Fibroblast of pulmonary artery (primary cell): Measurements from ENCODE around the gene FAM83F.

Experiments
- DNase-seq: peaks from one replicate; pipeline ENCODE4 v3.0.0-alpha.2; 2010; ENCODE audit warnings: low read depth
- H3K4me3 ChIP-seq: replicated peaks from 2 replicates; pipeline ENCODE4 v1.5.1; 2011; ENCODE audit warnings: low read depth, mild to moderate bottlenecking, control low read depth, low read length, moderate library complexity
- TF ChIP-seq, protein P1 (sequence below): IDR thresholded peaks from 2 replicates; pipeline ENCODE4 v1.5.1; 2011; ENCODE audit warnings: mild to moderate bottlenecking, control low read depth, low read length, inconsistent platforms; ENCODE audit errors: missing control alignments

The FAM83F gene

DNA sequence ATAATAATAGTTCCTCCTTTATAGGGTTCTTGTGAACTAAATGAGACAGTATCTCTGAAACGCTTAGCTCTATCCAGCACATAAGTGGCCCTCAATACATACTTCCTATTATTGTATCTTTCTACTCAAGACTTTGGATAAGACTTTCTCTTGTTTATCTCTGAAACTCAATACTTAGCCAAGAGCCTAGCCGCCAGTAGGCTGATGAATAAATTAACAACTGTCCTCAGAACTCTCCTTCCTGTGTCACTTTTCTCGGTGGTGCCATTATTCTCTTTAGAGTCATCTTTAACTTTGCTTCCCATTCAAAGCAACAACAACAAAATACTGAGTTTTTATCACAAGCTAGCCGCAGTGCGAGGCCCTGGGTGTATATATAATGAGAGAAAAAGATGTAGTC, 86.9 kb downstream of the FAM83F start:
- no peak overlapping the region for H3K4me3 ChIP-seq
- TF ChIP-seq, protein P1, sequence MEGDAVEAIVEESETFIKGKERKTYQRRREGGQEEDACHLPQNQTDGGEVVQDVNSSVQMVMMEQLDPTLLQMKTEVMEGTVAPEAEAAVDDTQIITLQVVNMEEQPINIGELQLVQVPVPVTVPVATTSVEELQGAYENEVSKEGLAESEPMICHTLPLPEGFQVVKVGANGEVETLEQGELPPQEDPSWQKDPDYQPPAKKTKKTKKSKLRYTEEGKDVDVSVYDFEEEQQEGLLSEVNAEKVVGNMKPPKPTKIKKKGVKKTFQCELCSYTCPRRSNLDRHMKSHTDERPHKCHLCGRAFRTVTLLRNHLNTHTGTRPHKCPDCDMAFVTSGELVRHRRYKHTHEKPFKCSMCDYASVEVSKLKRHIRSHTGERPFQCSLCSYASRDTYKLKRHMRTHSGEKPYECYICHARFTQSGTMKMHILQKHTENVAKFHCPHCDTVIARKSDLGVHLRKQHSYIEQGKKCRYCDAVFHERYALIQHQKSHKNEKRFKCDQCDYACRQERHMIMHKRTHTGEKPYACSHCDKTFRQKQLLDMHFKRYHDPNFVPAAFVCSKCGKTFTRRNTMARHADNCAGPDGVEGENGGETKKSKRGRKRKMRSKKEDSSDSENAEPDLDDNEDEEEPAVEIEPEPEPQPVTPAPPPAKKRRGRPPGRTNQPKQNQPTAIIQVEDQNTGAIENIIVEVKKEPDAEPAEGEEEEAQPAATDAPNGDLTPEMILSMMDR, result no peak
- no peak for DNase-seq

DNA sequence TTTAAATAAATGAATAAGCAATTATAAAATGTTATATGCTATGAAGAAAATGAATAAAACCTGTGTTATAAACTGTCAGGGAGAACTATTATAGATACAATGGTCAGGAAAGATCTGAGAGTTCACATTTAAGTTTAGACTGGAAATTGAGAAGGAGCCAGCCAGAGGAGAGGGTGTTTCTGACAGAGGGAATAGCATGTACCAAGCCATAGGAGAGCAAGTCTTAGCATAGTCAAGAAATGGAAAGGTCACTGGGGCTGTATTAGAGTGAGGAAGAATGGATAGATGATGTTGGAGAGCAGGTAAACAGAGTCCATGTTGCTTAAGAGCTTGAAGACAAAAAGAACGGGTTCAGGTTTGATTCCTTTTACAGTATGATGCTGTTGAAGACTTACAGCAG, 87.4 kb downstream of the FAM83F start:
- H3K4me3 ChIP-seq, result no peak overlapping the region
- DNase-seq, result no peak
- TF ChIP-seq, protein P1, result no peak

DNA sequence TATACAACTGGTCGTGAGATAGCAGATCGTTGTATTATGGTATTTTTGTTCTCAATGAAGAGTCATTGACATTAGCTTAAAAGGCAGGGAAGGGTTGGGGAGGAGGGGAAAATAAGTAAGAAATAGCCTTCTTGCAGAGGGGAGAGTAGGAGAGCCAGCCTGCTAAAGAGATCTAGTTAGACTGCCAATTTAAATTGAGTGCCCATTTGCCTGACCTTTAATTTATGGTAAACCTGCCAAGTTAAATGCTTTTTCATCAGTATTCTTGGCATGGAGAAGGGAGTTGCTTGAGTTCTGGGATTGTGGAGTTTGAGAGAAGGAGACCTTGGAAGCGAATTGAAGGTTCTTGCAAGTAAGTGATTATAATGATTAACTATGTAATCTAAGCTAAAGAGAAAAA, 89.0 kb downstream of the FAM83F start:
- no peak overlapping the region for H3K4me3 ChIP-seq
- TF ChIP-seq, protein P1, result no peak
- DNase-seq, result no peak

DNA sequence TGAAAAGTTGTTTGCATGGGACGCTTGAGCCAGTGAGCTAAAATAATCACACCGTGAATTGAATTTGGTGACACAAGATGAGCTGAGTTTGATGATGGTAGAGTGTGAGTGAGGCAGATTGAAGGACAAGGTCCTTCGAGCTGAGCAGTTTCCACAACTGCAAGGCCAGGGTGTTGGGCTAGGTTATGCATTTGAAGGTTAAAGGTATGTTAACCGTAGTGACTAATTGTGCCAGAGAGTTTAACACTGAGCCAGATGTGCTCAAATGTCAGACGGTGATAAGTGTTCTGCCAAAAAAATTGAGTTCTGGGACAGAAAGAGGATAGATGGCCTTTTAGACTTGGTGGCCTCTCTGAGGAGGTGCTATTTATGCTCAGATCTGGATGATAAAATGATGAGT, 89.5 kb downstream of the FAM83F start:
- TF ChIP-seq, protein P1, result no peak
- H3K4me3 ChIP-seq, result no peak overlapping the region
- no peak for DNase-seq

DNA sequence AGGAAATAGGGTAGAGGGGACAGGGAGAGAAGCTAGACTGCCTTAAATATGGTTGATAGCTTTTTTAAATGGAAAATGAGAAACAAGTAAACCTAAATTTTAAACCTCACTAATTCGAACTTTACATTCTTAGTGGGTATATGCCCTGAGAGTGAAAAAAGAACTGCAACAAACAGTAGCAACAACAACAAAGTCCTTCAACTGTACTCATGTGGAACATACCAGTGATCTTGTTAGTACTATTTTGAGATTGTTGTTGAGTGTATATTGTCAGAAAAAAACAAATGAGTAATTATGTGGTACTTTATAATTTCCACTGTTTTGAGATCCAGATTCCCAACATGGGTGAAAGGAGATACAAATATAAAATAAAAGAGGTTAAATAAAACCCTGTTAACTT, 94.1 kb downstream of the FAM83F start:
- DNase-seq, result no peak
- TF ChIP-seq, protein P1, result no peak
- no peak overlapping the region for H3K4me3 ChIP-seq
